Right ventricle myocardium superior (tissue), 1 donor: Measurements from ENCODE around the gene BMS1. TPM values are rescaled to one million over a fixed set of nuclear protein-coding genes. Genes with fewer than 3 reads are reported as not detected.
"Not testable (repeated sequence)": the region's sequence is repeated elsewhere in the genome, so short reads cannot be mapped to it uniquely, and the experiment has no call there.

Experiments used
- ATAC-seq: fragments of 200-7000 bp; cut with Tn5 transposase; one replicate; pipeline ENCODE4 v1.9.1; 2020; ENCODE audit warnings: mild to moderate bottlenecking; ENCODE audit not compliant: poor library complexity
- DNase-seq: peaks from one replicate; pipeline ENCODE4 v3.0.0-alpha.2; 2020
- intact Hi-C: fragments of 100-400 bp; cut with DNase I; formaldehyde crosslinking; loops from one replicate; pipeline ENCODE4 v1.11.2; 2022
- long read RNA-seq: library from polyadenylated mRNA; unstranded; transcript quantifications from one replicate; pipeline ENCODE4 v2.0.0, GENCODE V29; 2021
- total RNA-seq: library from RNA; stranded (reverse); fragmentation: NEBNext Ultra II Directional; extraction: Animal tissue kit (Norgen Biotek cat#: 25700); gene quantifications from one replicate; pipeline ENCODE4 v1.2.1, GENCODE V29; 2021
- donor health status: DM: no; HTN: yes; CAD: no; lungs with severe emphysema.

The BMS1 gene
- 13.4 TPM for total RNA-seq
- long read RNA-seq, full-length matches to known transcripts, result 24 of 39 reads
- long read RNA-seq, partial matches to known transcripts, result 4 of 39 reads
- long read RNA-seq, other reads (novel, unspliced or antisense), result 11 of 39 reads

- intact Hi-C loops, result no loop called here
- ATAC-seq (peak; percentile 99), DNase-seq (peak; percentile 91)
These were observed at the start of gene BMS1 for GRCh38 chr10:42782446-42783180. Gene BMS1, plus strand, starts transcription at chr10:42782795. Its CDS starts 1,600 bp downstream, at chr10:42784395.

- DNase-seq (peak; percentile 50), ATAC-seq (no peak)
- intact Hi-C loops, result no loop called here
These were observed 48.1 kb upstream of the BMS1 start for GRCh38 chr10:42734536-42734935.

GRCh38 chr10:42738679-42739078 is 43.9 kb upstream of the BMS1 start:
- intact Hi-C loops, result no loop called here
- DNase-seq (no peak), ATAC-seq (no peak)

GRCh38 chr10:42741536-42741935 is 41.1 kb upstream of the BMS1 start:
- ATAC-seq, DNase-seq, intact Hi-C loops: not testable (repeated sequence)

- intact Hi-C loops, result no loop called here
- no peak for ATAC-seq
- no peak for DNase-seq
These were observed 38.9 kb upstream of the BMS1 start for GRCh38 chr10:42743697-42744096.

GRCh38 chr10:42744134-42744701 is 38.4 kb upstream of the BMS1 start:
- intact Hi-C loops, result no loop called here
- DNase-seq (no peak), ATAC-seq (no peak)

GRCh38 chr10:42753126-42753506 is 29.5 kb upstream of the BMS1 start:
- peak; percentile 92 for ATAC-seq
- intact Hi-C loops, result loop anchor here (5.0 kb wide), 1 partner anchor 349 kb away; no protein-coding TSS in a partner anchor
- DNase-seq, result peak; percentile 87

GRCh38 chr10:42753507-42754154 is 29.0 kb upstream of the BMS1 start:
- intact Hi-C loops, result loop anchor here (5.0 kb wide), 1 partner anchor 349 kb away; no protein-coding TSS in a partner anchor
- DNase-seq (peak; percentile 52), ATAC-seq (peak; percentile 28)

- intact Hi-C loops, result loop anchor here (5.0 kb wide), 1 partner anchor 348 kb away; no protein-coding TSS in a partner anchor
- DNase-seq (peak; percentile 74), ATAC-seq (peak; percentile 71)
These were observed 28.2 kb upstream of the BMS1 start for GRCh38 chr10:42754155-42755027.

- no peak for DNase-seq
- intact Hi-C loops, result no loop called here
- peak; percentile 24 for ATAC-seq
These were observed 27.6 kb upstream of the BMS1 start for GRCh38 chr10:42755028-42755451.

- no peak for DNase-seq
- no peak for ATAC-seq
- intact Hi-C loops, result no loop called here
These were observed 27.0 kb upstream of the BMS1 start for GRCh38 chr10:42755556-42756093.

- DNase-seq (no peak), ATAC-seq (no peak)
- intact Hi-C loops, result no loop called here
These were observed 14.7 kb upstream of the BMS1 start for GRCh38 chr10:42767906-42768305.

- intact Hi-C loops, result no loop called here
- ATAC-seq, result no peak
- no peak for DNase-seq
These were observed 13.9 kb upstream of the BMS1 start for GRCh38 chr10:42768581-42769152.

- ATAC-seq, result no peak
- DNase-seq, result peak; percentile 13
- intact Hi-C loops, result no loop called here
These were observed 13.4 kb upstream of the BMS1 start for GRCh38 chr10:42769173-42769572.

- no peak for ATAC-seq
- peak; percentile 25 for DNase-seq
- intact Hi-C loops, result no loop called here
These were observed 12.9 kb upstream of the BMS1 start for GRCh38 chr10:42769673-42770072.

GRCh38 chr10:42776681-42777080 is 5.9 kb upstream of the BMS1 start:
- ATAC-seq (no peak), DNase-seq (no peak)
- intact Hi-C loops, result no loop called here

GRCh38 chr10:42780456-42780855 is 2.1 kb upstream of the BMS1 start:
- no peak for DNase-seq
- intact Hi-C loops, result no loop called here

GRCh38 chr10:42781893-42782445 is 626 bp upstream of the BMS1 start:
- intact Hi-C loops, result no loop called here
- DNase-seq, result no peak
- peak; percentile 17 for ATAC-seq

More at GRCh38 chr10:42780456-42780855, 2.1 kb upstream of the BMS1 start:
- ATAC-seq, result no peak
